ENCODE measurements around the gene AP1S1. TPM values are rescaled to one million over a fixed set of nuclear protein-coding genes. Genes with fewer than 3 reads are reported as not detected.

The AP1S1 gene
- total RNA-seq, 1 experiment from 2014 or later = 79.0 TPM

GRCh38 chr7:101208794-101209193 is 54.5 kb downstream of the AP1S1 start:
- no peak for TF ChIP-seq CTCF (conservative IDR thresholded peaks at IDR 0.05; ENCODE audit: low read depth, low read length)
- TF ChIP-seq EZH2 (IDR thresholded peaks at IDR 0.05; ENCODE audit: borderline replicate concordance, low read depth, low read length, poor library complexity, severe bottlenecking) = no peak
- CTCF ChIA-PET = interaction anchor here (0.7 kb wide), 1 partner anchor 9 kb away, joined by 3 read pairs; no protein-coding TSS in a partner anchor
- Histone ChIP-seq H3K4me1 (ENCODE audit: insufficient read depth, low read length, poor library complexity, severe bottlenecking) (no peaks in the 10 kb centered on the region), H3K4me3 (ENCODE audit: low read depth, low read length, poor library complexity, severe bottlenecking) (no peak overlapping the region), H3K27ac (ENCODE audit: low read depth, low read length, poor library complexity, severe bottlenecking) (no peak overlapping the region), H3K36me3 (ENCODE audit: insufficient read depth, low read length, poor library complexity, severe bottlenecking) (peaks cover 12% of the 10 kb centered on the region), H3K9me3 (ENCODE audit: low read depth, low read length, poor library complexity, severe bottlenecking) (no peaks in the 10 kb centered on the region), H3K27me3 (replicated peaks; ENCODE audit: insufficient read depth, low read depth, low read length, poor library complexity) (no peaks in the 10 kb centered on the region)
- POLR2A ChIA-PET (ENCODE audit: low non-redundant PET) = no interaction called here
- DNase-seq (ENCODE audit: low spot score) = no peak
- intact Hi-C loops (cut with micrococcal nuclease; ENCODE audit: unreplicated experiment) = no loop called here
- BruUV-seq (replicated peaks) = no TSS peak

GRCh38 chr7:101210143-101210542 is 55.9 kb downstream of the AP1S1 start:
- Histone ChIP-seq H3K36me3 (ENCODE audit: insufficient read depth, low read length, poor library complexity, severe bottlenecking) (peaks cover 13% of the 10 kb centered on the region), H3K9me3 (ENCODE audit: low read depth, low read length, poor library complexity, severe bottlenecking) (no peaks in the 10 kb centered on the region), H3K4me1 (ENCODE audit: insufficient read depth, low read length, poor library complexity, severe bottlenecking) (peaks cover 4% of the 10 kb centered on the region), H3K27me3 (replicated peaks; ENCODE audit: insufficient read depth, low read depth, low read length, poor library complexity) (no peaks in the 10 kb centered on the region), H3K4me3 (ENCODE audit: low read depth, low read length, poor library complexity, severe bottlenecking) (no peak overlapping the region), H3K27ac (ENCODE audit: low read depth, low read length, poor library complexity, severe bottlenecking) (no peak overlapping the region)
- DNase-seq (ENCODE audit: low spot score) = no peak
- no peak for TF ChIP-seq EZH2 (IDR thresholded peaks at IDR 0.05; ENCODE audit: borderline replicate concordance, low read depth, low read length, poor library complexity, severe bottlenecking)
- no peak for TF ChIP-seq CTCF (conservative IDR thresholded peaks at IDR 0.05; ENCODE audit: low read depth, low read length)
- BruUV-seq (replicated peaks) = no TSS peak
- POLR2A ChIA-PET (ENCODE audit: low non-redundant PET) = no interaction called here
- CTCF ChIA-PET = no interaction called here
- intact Hi-C loops (cut with micrococcal nuclease; ENCODE audit: unreplicated experiment) = no loop called here

Small RNA genes lying within 50 kb of the gene (microRNA-seq; reads per million reads assigned to microRNA genes)
- gene MIR4653 = 0.81 reads per million

Other genes with a start within 250 kb of the AP1S1 start
- gene MUC3A, start 204.9 kb upstream of the AP1S1 start, total RNA-seq (2021) = 1.7 and 2.0 TPM in 2 replicates
- 0.67 and 0.94 TPM in 2 replicates for gene MUC12, start 184.9 kb upstream of the AP1S1 start, total RNA-seq (2021)
- gene MUC17, start 134.4 kb upstream of the AP1S1 start, total RNA-seq (2021) = not detected in 2 replicates
- gene TRIM56, start 69.0 kb upstream of the AP1S1 start, total RNA-seq (2021) = 27.5 and 32.3 TPM in 2 replicates
- 4.7 and 5.3 TPM in 2 replicates for gene SERPINE1, start 27.4 kb upstream of the AP1S1 start, total RNA-seq (2021)
- 14.4 and 16.0 TPM in 2 replicates for gene VGF, start 11.1 kb downstream of the AP1S1 start, total RNA-seq (2021)
- not detected in 2 replicates for gene NAT16, start 25.8 kb downstream of the AP1S1 start, total RNA-seq (2021)
- gene MOGAT3, start 46.6 kb downstream of the AP1S1 start, total RNA-seq (2021) = not detected in 2 replicates
- 77.0 and 84.1 TPM in 2 replicates for gene PLOD3, start 63.1 kb downstream of the AP1S1 start, total RNA-seq (2021)
- 64.4 and 65.1 TPM in 2 replicates for gene ZNHIT1, start 63.7 kb downstream of the AP1S1 start, total RNA-seq (2021)
- 14.7 and 16.6 TPM in 2 replicates for gene CLDN15, start 83.3 kb downstream of the AP1S1 start, total RNA-seq (2021)
- 74.1 and 79.6 TPM in 2 replicates for gene FIS1, start 90.6 kb downstream of the AP1S1 start, total RNA-seq (2021)
- 41.9 and 47.6 TPM in 2 replicates for gene IFT22, start 167.3 kb downstream of the AP1S1 start, total RNA-seq (2021)
- 0.35 and 0.43 TPM in 2 replicates for gene COL26A1, start 208.4 kb downstream of the AP1S1 start, total RNA-seq (2021)